ENCODE data around the gene RING1.
A peak's percentile ranks its signal among the peaks of the same experiment; 100 is the strongest.

RING1 gene

GRCh38 chr6:33192671-33193602 lies 15.4 kb upstream of the RING1 start:
- Histone ChIP-seq H3K9me3 (ENCODE audit: control extremely low read depth in 1 of 5, control insufficient read depth in 4 of 5, insufficient read depth in 2 of 5, low read depth in 1 of 5, low read length in 4 of 5) (no peaks in the 10 kb centered on the region), H3K27ac (ENCODE audit: insufficient read depth in 1 of 2, low read depth in 1 of 2, low read length in 2 of 2, poor library complexity in 1 of 2, severe bottlenecking in 2 of 2) (no peak overlapping the region), H3K4me1 (ENCODE audit: control extremely low read depth in 1 of 4, control insufficient read depth in 4 of 4, insufficient read depth in 4 of 4, low read length in 3 of 4) (peaks cover 0 to 24% (median 13%) of the 10 kb centered on the region in 4 experiments), H3K4me3 (ENCODE audit: control insufficient read depth in 1 of 7, extremely low read depth in 1 of 7, insufficient read depth in 4 of 7, low read depth in 2 of 7, low read length in 6 of 7) (peak overlapping the region in 6 of 7 experiments; percentile 4 to 68 (median 52)), H3K27me3 (replicated peaks in 2 of 5; ENCODE audit: control insufficient read depth in 4 of 5, insufficient read depth in 5 of 5, low read length in 4 of 5) (peaks cover 5 to 31% (median 13%) of the 10 kb centered on the region in 5 experiments), H3K36me3 (ENCODE audit: control insufficient read depth in 4 of 4, insufficient read depth in 4 of 4, low read length in 3 of 4) (peaks cover 9 to 39% (median 28%) of the 10 kb centered on the region in 4 experiments)
- 0% methylated on average over 37 of the region's 72 CpGs for WGBS (ENCODE audit: insufficient coverage)
- POLR2A ChIA-PET = no interaction called here
- CTCF ChIA-PET = interaction anchor here (0.7 to 1.7 kb wide), 3 partner anchors 20 to 66 kb away, joined by 3 to 4 read pairs (median 3); no protein-coding TSS in a partner anchor
- DNase-seq = peak in 2 of 3 donors; percentile 50 to 61

GRCh38 chr6:33193619-33194018 lies 14.7 kb upstream of the RING1 start:
- Histone ChIP-seq H3K4me1 (ENCODE audit: control extremely low read depth in 1 of 4, control insufficient read depth in 4 of 4, insufficient read depth in 4 of 4, low read length in 3 of 4) (peaks cover 0 to 30% (median 17%) of the 10 kb centered on the region in 4 experiments), H3K9me3 (ENCODE audit: control extremely low read depth in 1 of 5, control insufficient read depth in 4 of 5, insufficient read depth in 2 of 5, low read depth in 1 of 5, low read length in 4 of 5) (no peaks in the 10 kb centered on the region), H3K27ac (ENCODE audit: insufficient read depth in 1 of 2, low read depth in 1 of 2, low read length in 2 of 2, poor library complexity in 1 of 2, severe bottlenecking in 2 of 2) (no peak overlapping the region), H3K27me3 (replicated peaks in 2 of 5; ENCODE audit: control insufficient read depth in 4 of 5, insufficient read depth in 5 of 5, low read length in 4 of 5) (peaks cover 5 to 31% (median 13%) of the 10 kb centered on the region in 5 experiments), H3K4me3 (ENCODE audit: control insufficient read depth in 1 of 7, extremely low read depth in 1 of 7, insufficient read depth in 4 of 7, low read depth in 2 of 7, low read length in 6 of 7) (peak overlapping the region in 2 of 7 experiments; percentile 43 to 63), H3K36me3 (ENCODE audit: control insufficient read depth in 4 of 4, insufficient read depth in 4 of 4, low read length in 3 of 4) (peaks cover 9 to 42% (median 28%) of the 10 kb centered on the region in 4 experiments)
- DNase-seq = no peak
- CTCF ChIA-PET = interaction anchor here (0.7 to 1.4 kb wide), 2 partner anchors 22 to 67 kb away, joined by 3 read pairs; no protein-coding TSS in a partner anchor
- POLR2A ChIA-PET = no interaction called here
- 87% methylated on average over 4 of the region's 6 CpGs for WGBS (ENCODE audit: insufficient coverage)

- Histone ChIP-seq H3K4me1 (ENCODE audit: control extremely low read depth in 1 of 4, control insufficient read depth in 4 of 4, insufficient read depth in 4 of 4, low read length in 3 of 4) (peaks cover 5 to 39% (median 26%) of the 10 kb centered on the region in 4 experiments), H3K4me3 (ENCODE audit: control insufficient read depth in 1 of 7, extremely low read depth in 1 of 7, insufficient read depth in 4 of 7, low read depth in 2 of 7, low read length in 6 of 7) (no peak overlapping the region), H3K27me3 (replicated peaks in 2 of 5; ENCODE audit: control insufficient read depth in 4 of 5, insufficient read depth in 5 of 5, low read length in 4 of 5) (peaks cover 5 to 31% (median 13%) of the 10 kb centered on the region in 5 experiments), H3K27ac (ENCODE audit: insufficient read depth in 1 of 2, low read depth in 1 of 2, low read length in 2 of 2, poor library complexity in 1 of 2, severe bottlenecking in 2 of 2) (no peak overlapping the region), H3K36me3 (ENCODE audit: control insufficient read depth in 4 of 4, insufficient read depth in 4 of 4, low read length in 3 of 4) (peaks cover 9 to 42% (median 28%) of the 10 kb centered on the region in 4 experiments), H3K9me3 (ENCODE audit: control extremely low read depth in 1 of 5, control insufficient read depth in 4 of 5, insufficient read depth in 2 of 5, low read depth in 1 of 5, low read length in 4 of 5) (no peaks in the 10 kb centered on the region)
- no peak for DNase-seq
- WGBS (ENCODE audit: insufficient coverage) = 91% methylated on average over 4 of the region's 8 CpGs
- CTCF ChIA-PET = interaction anchor here (1.0 to 1.8 kb wide), 7 partner anchors 11 to 77 kb away, joined by 3 to 7 read pairs (median 3); partner anchors contain the start of gene HSD17B8
- POLR2A ChIA-PET = no interaction called here
Measured at GRCh38 chr6:33194431-33194979, 13.8 kb upstream of the RING1 start.

GRCh38 chr6:33195304-33196165 lies 12.8 kb upstream of the RING1 start:
- Histone ChIP-seq H3K4me1 (ENCODE audit: control extremely low read depth in 1 of 4, control insufficient read depth in 4 of 4, insufficient read depth in 4 of 4, low read length in 3 of 4) (peaks cover 7 to 42% (median 28%) of the 10 kb centered on the region in 4 experiments), H3K4me3 (ENCODE audit: control insufficient read depth in 1 of 7, extremely low read depth in 1 of 7, insufficient read depth in 4 of 7, low read depth in 2 of 7, low read length in 6 of 7) (no peak overlapping the region), H3K36me3 (ENCODE audit: control insufficient read depth in 4 of 4, insufficient read depth in 4 of 4, low read length in 3 of 4) (peaks cover 9 to 42% (median 28%) of the 10 kb centered on the region in 4 experiments), H3K9me3 (ENCODE audit: control extremely low read depth in 1 of 5, control insufficient read depth in 4 of 5, insufficient read depth in 2 of 5, low read depth in 1 of 5, low read length in 4 of 5) (no peaks in the 10 kb centered on the region), H3K27ac (ENCODE audit: insufficient read depth in 1 of 2, low read depth in 1 of 2, low read length in 2 of 2, poor library complexity in 1 of 2, severe bottlenecking in 2 of 2) (no peak overlapping the region), H3K27me3 (replicated peaks in 2 of 5; ENCODE audit: control insufficient read depth in 4 of 5, insufficient read depth in 5 of 5, low read length in 4 of 5) (peaks cover 5 to 24% (median 13%) of the 10 kb centered on the region in 5 experiments)
- CTCF ChIA-PET = interaction anchor here (0.9 to 3.0 kb wide), 10 partner anchors 10 to 81 kb away, joined by 3 to 8 read pairs (median 4); partner anchors contain the start of gene HSD17B8
- WGBS (ENCODE audit: insufficient coverage) = 98% methylated on average over 12 of the region's 15 CpGs
- no peak for DNase-seq
- POLR2A ChIA-PET = no interaction called here

- no peak overlapping the region for H3K4me3 ChIP-seq (ENCODE audit: control insufficient read depth in 1 of 7, extremely low read depth in 1 of 7, insufficient read depth in 4 of 7, low read depth in 2 of 7, low read length in 6 of 7)
- DNase-seq = peak; percentile 69 to 78 (median 77)
- H3K27ac ChIP-seq (ENCODE audit: insufficient read depth in 1 of 2, low read depth in 1 of 2, low read length in 2 of 2, poor library complexity in 1 of 2, severe bottlenecking in 2 of 2) = peak overlapping the region in 1 of 2 experiments; percentile 37
- peaks cover 0 to 5% (median 0%) of the 10 kb centered on the region in 5 experiments for H3K27me3 ChIP-seq (replicated peaks in 2 of 5; ENCODE audit: control insufficient read depth in 4 of 5, insufficient read depth in 5 of 5, low read length in 4 of 5)
- peaks cover 9 to 53% (median 33%) of the 10 kb centered on the region in 4 experiments for H3K36me3 ChIP-seq (ENCODE audit: control insufficient read depth in 4 of 4, insufficient read depth in 4 of 4, low read length in 3 of 4)
- 63% methylated on average over 6 of the region's 12 CpGs for WGBS (ENCODE audit: insufficient coverage)
- H3K4me1 ChIP-seq (ENCODE audit: control extremely low read depth in 1 of 4, control insufficient read depth in 4 of 4, insufficient read depth in 4 of 4, low read length in 3 of 4) = peaks cover 7 to 45% (median 36%) of the 10 kb centered on the region in 4 experiments
- no peaks in the 10 kb centered on the region for H3K9me3 ChIP-seq (ENCODE audit: control extremely low read depth in 1 of 5, control insufficient read depth in 4 of 5, insufficient read depth in 2 of 5, low read depth in 1 of 5, low read length in 4 of 5)
- ChIA-PET POLR2A (no interaction called here), CTCF (interaction anchor here (0.8 to 3.0 kb wide), 19 partner anchors 8 to 77 kb away, joined by 3 to 14 read pairs (median 4); partner anchors contain the start of gene RING1)
Measured at GRCh38 chr6:33197431-33198048, 10.8 kb upstream of the RING1 start.
